Uterus (tissue), 2 donors: Measurements from ENCODE around the gene NDUFV2.

ENCODE experiments used
- POLR2A ChIP-seq, 2 donors: fragments of 450-650 bp; IDR thresholded peaks; one replicate each; pipeline ENCODE4 v1.6.1; 2016; ENCODE audit warnings: antibody characterized with exemption in 2 of 2, mild to moderate bottlenecking in 1 of 2, moderate library complexity in 1 of 2
- TF ChIP-seq, protein P1 (sequence below), 4 experiments: fragments of 200-600 bp in 2 of 4; fragments of 450-650 bp in 2 of 4; sonication (generic) in 2 of 4; IDR thresholded peaks; one replicate each; pipeline ENCODE4 v1.5.1; 2016 to 2019; ENCODE audit warnings: antibody characterized with exemption in 4 of 4, mild to moderate bottlenecking in 2 of 4, moderate library complexity in 1 of 4

DNA sequence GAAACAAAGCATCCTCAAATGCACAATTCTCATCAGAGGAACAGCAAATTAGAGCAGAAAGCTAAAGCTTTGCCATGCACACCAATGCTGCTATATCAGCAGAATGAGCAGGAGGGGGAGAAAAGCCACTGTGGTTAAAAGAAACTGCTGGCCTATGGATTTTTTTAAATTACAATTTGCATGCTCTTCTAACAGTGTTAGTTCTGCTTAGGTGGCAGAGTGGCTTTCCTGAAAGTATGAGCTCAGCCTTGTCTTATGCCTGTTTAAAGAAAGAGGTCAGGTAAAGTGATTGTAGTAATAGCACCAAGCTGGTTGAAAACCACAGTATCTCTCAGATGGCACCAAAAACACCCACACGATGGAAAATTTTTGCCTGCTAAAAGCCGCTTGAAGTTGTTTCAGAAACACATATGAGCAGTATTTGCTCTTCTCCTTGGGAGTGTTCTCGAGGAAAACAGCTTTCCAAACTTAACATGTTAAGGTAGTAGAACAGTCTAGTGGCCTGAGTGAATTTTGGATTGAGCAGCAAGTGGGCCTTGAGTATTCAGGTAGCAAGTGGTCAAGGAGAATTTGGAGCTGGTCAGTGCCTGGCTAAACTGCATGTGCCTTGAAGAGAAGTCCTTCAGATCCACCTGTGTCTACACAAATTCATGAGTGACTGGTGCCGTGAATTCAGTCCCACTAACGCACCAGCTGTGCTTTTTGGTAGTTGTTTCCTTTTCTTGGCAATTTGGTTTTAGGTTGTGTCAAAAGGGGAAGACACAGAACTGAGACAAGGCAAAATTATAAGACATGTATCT is 19.6 kb upstream of the NDUFV2 start:
- TF ChIP-seq, protein P1, sequence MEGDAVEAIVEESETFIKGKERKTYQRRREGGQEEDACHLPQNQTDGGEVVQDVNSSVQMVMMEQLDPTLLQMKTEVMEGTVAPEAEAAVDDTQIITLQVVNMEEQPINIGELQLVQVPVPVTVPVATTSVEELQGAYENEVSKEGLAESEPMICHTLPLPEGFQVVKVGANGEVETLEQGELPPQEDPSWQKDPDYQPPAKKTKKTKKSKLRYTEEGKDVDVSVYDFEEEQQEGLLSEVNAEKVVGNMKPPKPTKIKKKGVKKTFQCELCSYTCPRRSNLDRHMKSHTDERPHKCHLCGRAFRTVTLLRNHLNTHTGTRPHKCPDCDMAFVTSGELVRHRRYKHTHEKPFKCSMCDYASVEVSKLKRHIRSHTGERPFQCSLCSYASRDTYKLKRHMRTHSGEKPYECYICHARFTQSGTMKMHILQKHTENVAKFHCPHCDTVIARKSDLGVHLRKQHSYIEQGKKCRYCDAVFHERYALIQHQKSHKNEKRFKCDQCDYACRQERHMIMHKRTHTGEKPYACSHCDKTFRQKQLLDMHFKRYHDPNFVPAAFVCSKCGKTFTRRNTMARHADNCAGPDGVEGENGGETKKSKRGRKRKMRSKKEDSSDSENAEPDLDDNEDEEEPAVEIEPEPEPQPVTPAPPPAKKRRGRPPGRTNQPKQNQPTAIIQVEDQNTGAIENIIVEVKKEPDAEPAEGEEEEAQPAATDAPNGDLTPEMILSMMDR (IDR thresholded peaks at IDR 0.05) = no peak
- no peak for TF ChIP-seq POLR2A (IDR thresholded peaks at IDR 0.05)
